HCT116 (cell line): ENCODE measurements around the gene CDHR4. TPM values are rescaled to one million over a fixed set of nuclear protein-coding genes. Genes with fewer than 3 reads are reported as not detected.
A peak's percentile ranks its signal among the peaks of the same experiment; 100 is the strongest.

ENCODE experiments used
- ATAC-seq: fragments of 200-7000 bp; cut with Tn5 transposase; 2 replicates; pipeline ENCODE4 v1.9.1; 2020; ENCODE audit warnings: mild to moderate bottlenecking, moderate library complexity
- BruUV-seq: library from RNA; stranded (reverse); fragments of 400-500 nt; replicated peaks from 2 replicates; lab custom pipeline; 2021; lab: Mats Ljungman, UMichigan
- CTCF ChIA-PET: fragments of 300-600 bp; sonication (Branson Sonifier 250); formaldehyde crosslinking; loops from one replicate; lab custom pipeline; 2021; ENCODE audit warnings: antibody characterized with exemption; lab: Charles Lee
- POLR2A ChIA-PET: fragments of 300-600, 350-600 bp; sonication (Branson Sonifier 250); formaldehyde crosslinking; loops from one replicate; lab custom pipeline; 2021; ENCODE audit warnings: antibody characterized with exemption; lab: Charles Lee
- RAD21 ChIA-PET, 2 experiments: fragments of 300-600 bp; sonication (Branson Sonifier 250); formaldehyde crosslinking; loops; one replicate each; lab custom pipeline; 2023; ENCODE audit warnings: low total read pairs in 2 of 2; ENCODE audit not compliant: uncharacterized antibody in 2 of 2, unreplicated experiment in 2 of 2, low non-redundant PET in 1 of 2; lab: Charles Lee
- DNase-seq: peaks from one replicate; pipeline ENCODE4 v3.0.0-alpha.2; 2010; ENCODE audit warnings: low read depth, low spot score
- H2AFZ ChIP-seq: fragments of 200-600 bp; shearing (Covaris generic), sonication (generic); 2 replicates; pipeline ENCODE4 v1.6.1; 2017; ENCODE audit warnings: low read depth, mixed run types, mixed read lengths, antibody characterized with exemption, low read length; ENCODE audit not compliant: poor library complexity, severe bottlenecking
- H3K27ac ChIP-seq: 2 replicates; pipeline ENCODE4 v1.5.1; 2012; ENCODE audit warnings: low read depth, low read length
- H3K27me3 ChIP-seq: fragments of 200-600 bp; sonication (generic); 2 replicates; pipeline ENCODE4 v1.6.1; 2016; ENCODE audit warnings: mixed run types, low read length, mixed read lengths; ENCODE audit not compliant: insufficient read depth
- H3K36me3 ChIP-seq, 2 experiments: fragments of 200-500 bp in 1 of 2; fragments of 200-600 bp in 1 of 2; sonication (Bioruptor generic) in 1 of 2; sonication (generic) in 1 of 2; 2 replicates each; pipeline versions ENCODE4 v1.5.1 to v1.6.1; 2014 to 2016; ENCODE audit warnings: low read length in 2 of 2, inconsistent platforms in 1 of 2, mixed read lengths in 1 of 2, mixed run types in 1 of 2; ENCODE audit not compliant: insufficient read depth in 2 of 2, control insufficient read depth in 1 of 2
- H3K4me1 ChIP-seq, 2 experiments: fragments of 200-600 bp in 1 of 2; sonication (generic) in 1 of 2; 2 replicates each; pipeline versions ENCODE4 v1.5.1 to v1.6.1; 2012 to 2017; ENCODE audit warnings: low read length in 2 of 2, inconsistent platforms in 1 of 2, mild to moderate bottlenecking in 1 of 2, mixed read lengths in 1 of 2, mixed run types in 1 of 2, moderate library complexity in 1 of 2; ENCODE audit not compliant: insufficient read depth in 2 of 2, control insufficient read depth in 1 of 2
- H3K4me2 ChIP-seq: fragments of 200-600 bp; sonication (generic); 2 replicates; pipeline ENCODE4 v1.6.1; 2017; ENCODE audit warnings: mixed run types, low read length, mixed read lengths
- H3K4me3 ChIP-seq, 2 experiments: fragments of 200-600 bp in 1 of 2; sonication (generic) in 1 of 2; replicated peaks in 1 of 2; 2 replicates each; pipeline ENCODE4 v1.5.1; 2011 to 2016; ENCODE audit warnings: low read length in 2 of 2, control low read depth in 1 of 2, low read depth in 1 of 2, mild to moderate bottlenecking in 1 of 2, mixed read lengths in 1 of 2, mixed run types in 1 of 2
- H3K79me2 ChIP-seq: fragments of 200-600 bp; sonication (generic); 2 replicates; pipeline ENCODE4 v1.6.1; 2017; ENCODE audit warnings: mild to moderate bottlenecking, mixed run types, low read length, moderate library complexity, mixed read lengths; ENCODE audit not compliant: insufficient read depth
- H3K9ac ChIP-seq: fragments of 200-600 bp; sonication (generic); 2 replicates; pipeline ENCODE4 v1.6.1; 2016; ENCODE audit warnings: low read length, mixed read lengths
- H3K9me2 ChIP-seq: fragments of 200-600 bp; sonication (generic), shearing (Covaris generic); 2 replicates; pipeline ENCODE4 v1.6.1; 2017; ENCODE audit warnings: mixed run types, mild to moderate bottlenecking, moderate library complexity; ENCODE audit not compliant: insufficient read depth
- H3K9me3 ChIP-seq, 2 experiments: fragments of 200-500 bp in 1 of 2; fragments of 200-600 bp in 1 of 2; sonication (Bioruptor generic) in 1 of 2; sonication (generic) in 1 of 2; 2 replicates each; pipeline ENCODE4 v1.6.1; 2014 to 2017; ENCODE audit warnings: low read length in 2 of 2, mixed read lengths in 2 of 2, inconsistent platforms in 1 of 2, low read depth in 1 of 2, mild to moderate bottlenecking in 1 of 2, mixed run types in 1 of 2, moderate library complexity in 1 of 2; ENCODE audit not compliant: control insufficient read depth in 1 of 2, insufficient read depth in 1 of 2
- H4K20me1 ChIP-seq: fragments of 200-600 bp; sonication (generic), shearing (Covaris generic); 2 replicates; pipeline ENCODE4 v1.6.1; 2017; ENCODE audit warnings: mixed run types, mild to moderate bottlenecking, moderate library complexity; ENCODE audit not compliant: insufficient read depth
- CBX3 ChIP-seq: IDR thresholded peaks from 2 replicates; pipeline ENCODE4 v1.6.1; 2012; ENCODE audit warnings: low read depth
- EGR1 ChIP-seq: IDR thresholded peaks from 2 replicates; pipeline ENCODE4 v1.6.1; 2012; ENCODE audit warnings: low read depth
- EZH2 ChIP-seq: fragments of 200-600 bp; sonication (generic); IDR thresholded peaks from 2 replicates; pipeline ENCODE4 v1.6.1; 2017; ENCODE audit warnings: antibody characterized with exemption, mixed run types
- FOSL1 ChIP-seq: IDR thresholded peaks from 2 replicates; pipeline ENCODE4 v1.6.1; 2012; ENCODE audit warnings: low read depth
- JUND ChIP-seq: IDR thresholded peaks from 2 replicates; pipeline ENCODE4 v1.6.1; 2012
- POLR2AphosphoS5 ChIP-seq: IDR thresholded peaks from 2 replicates; pipeline ENCODE4 v1.6.1; 2011; ENCODE audit warnings: mild to moderate bottlenecking, low read depth, low read length, moderate library complexity
- RAD21 ChIP-seq: IDR thresholded peaks from 2 replicates; pipeline ENCODE4 v1.6.1; 2012; ENCODE audit warnings: low read depth, mild to moderate bottlenecking
- SRF ChIP-seq: IDR thresholded peaks from 2 replicates; pipeline ENCODE4 v1.6.1; 2012; ENCODE audit warnings: low read depth
- YY1 ChIP-seq: IDR thresholded peaks from 2 replicates; pipeline ENCODE4 v1.6.1; 2011; ENCODE audit warnings: low read length, low read depth, moderate library complexity, mild to moderate bottlenecking; ENCODE audit not compliant: insufficient replicate concordance; ENCODE audit errors: extremely low read depth
- intact Hi-C: fragments of 100-400 bp; cut with micrococcal nuclease; formaldehyde crosslinking; loops from 2 replicates; pipeline ENCODE4 v1.10.0; 2022
- total RNA-seq: library from RNA; stranded (reverse); gene quantifications from one replicate; pipeline ENCODE4 v1.2.1, GENCODE V29; 2021; ENCODE audit not compliant: unreplicated experiment
- TF ChIP-seq, protein P1 (sequence below): IDR thresholded peaks from 2 replicates; pipeline ENCODE4 v1.6.1; 2012
- TF ChIP-seq, protein P2 (sequence below): IDR thresholded peaks from 2 replicates; pipeline ENCODE4 v1.6.1; 2012
- TF ChIP-seq, protein P3 (sequence below): IDR thresholded peaks from 2 replicates; pipeline ENCODE4 v1.6.1; 2011; ENCODE audit warnings: mild to moderate bottlenecking, low read length, moderate library complexity; ENCODE audit not compliant: insufficient replicate concordance; ENCODE audit errors: extremely low read depth
- TF ChIP-seq, protein P4 (sequence below), 3 experiments: fragments of 200-600 bp in 1 of 3; sonication (generic) in 1 of 3; IDR thresholded peaks in 2 of 3; conservative IDR thresholded peaks in 1 of 3; 2 replicates each; pipeline ENCODE4 v1.5.1; 2012 to 2017; ENCODE audit warnings: low read depth in 2 of 3, low read length in 2 of 3, antibody characterized with exemption in 1 of 3, borderline replicate concordance in 1 of 3, control low read depth in 1 of 3, mild to moderate bottlenecking in 1 of 3, mixed read lengths in 1 of 3, mixed run types in 1 of 3, moderate library complexity in 1 of 3; ENCODE audit not compliant: insufficient read depth in 1 of 3

The CDHR4 gene
- total RNA-seq, 1 experiment from 2014 or later, result not detected

DNA sequence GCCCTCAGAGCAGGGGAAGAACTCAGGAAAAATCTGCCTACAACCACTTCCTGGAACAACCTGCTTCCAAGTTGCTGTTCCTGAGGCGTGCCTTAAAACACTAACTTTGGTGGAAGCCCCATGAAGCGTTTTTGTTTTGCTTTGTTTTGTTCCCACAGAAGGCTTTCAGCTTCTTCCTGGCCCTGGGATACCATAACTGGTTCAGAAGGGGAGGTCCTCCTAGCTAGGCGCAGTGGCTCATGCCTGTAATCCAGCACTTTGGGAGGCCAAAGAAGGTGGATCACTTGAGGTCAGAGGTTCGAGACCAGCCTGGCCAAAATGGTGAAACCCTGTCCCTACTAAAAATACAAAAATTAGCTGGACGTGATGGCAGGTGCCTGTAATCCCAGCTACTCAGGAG is 12.1 kb downstream of the CDHR4 start:
- POLR2A ChIA-PET, result interaction anchor here (0.6 kb wide), 1 partner anchor 113 kb away, joined by 4 read pairs; no protein-coding TSS in a partner anchor
- no peaks in the 10 kb centered on the region for H3K9me3 ChIP-seq
- no peak overlapping the region for H2AFZ ChIP-seq
- no peaks in the 10 kb centered on the region for H3K27me3 ChIP-seq
- no peak for TF ChIP-seq FOSL1
- no peak for TF ChIP-seq CBX3
- TF ChIP-seq, protein P1, sequence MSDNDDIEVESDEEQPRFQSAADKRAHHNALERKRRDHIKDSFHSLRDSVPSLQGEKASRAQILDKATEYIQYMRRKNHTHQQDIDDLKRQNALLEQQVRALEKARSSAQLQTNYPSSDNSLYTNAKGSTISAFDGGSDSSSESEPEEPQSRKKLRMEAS, result no peak
- TF ChIP-seq, protein P2, sequence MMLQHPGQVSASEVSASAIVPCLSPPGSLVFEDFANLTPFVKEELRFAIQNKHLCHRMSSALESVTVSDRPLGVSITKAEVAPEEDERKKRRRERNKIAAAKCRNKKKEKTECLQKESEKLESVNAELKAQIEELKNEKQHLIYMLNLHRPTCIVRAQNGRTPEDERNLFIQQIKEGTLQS, result no peak
- TF ChIP-seq JUND, result no peak
- TF ChIP-seq EZH2, result no peak
- no peak for TF ChIP-seq EGR1
- TF ChIP-seq, protein P3, sequence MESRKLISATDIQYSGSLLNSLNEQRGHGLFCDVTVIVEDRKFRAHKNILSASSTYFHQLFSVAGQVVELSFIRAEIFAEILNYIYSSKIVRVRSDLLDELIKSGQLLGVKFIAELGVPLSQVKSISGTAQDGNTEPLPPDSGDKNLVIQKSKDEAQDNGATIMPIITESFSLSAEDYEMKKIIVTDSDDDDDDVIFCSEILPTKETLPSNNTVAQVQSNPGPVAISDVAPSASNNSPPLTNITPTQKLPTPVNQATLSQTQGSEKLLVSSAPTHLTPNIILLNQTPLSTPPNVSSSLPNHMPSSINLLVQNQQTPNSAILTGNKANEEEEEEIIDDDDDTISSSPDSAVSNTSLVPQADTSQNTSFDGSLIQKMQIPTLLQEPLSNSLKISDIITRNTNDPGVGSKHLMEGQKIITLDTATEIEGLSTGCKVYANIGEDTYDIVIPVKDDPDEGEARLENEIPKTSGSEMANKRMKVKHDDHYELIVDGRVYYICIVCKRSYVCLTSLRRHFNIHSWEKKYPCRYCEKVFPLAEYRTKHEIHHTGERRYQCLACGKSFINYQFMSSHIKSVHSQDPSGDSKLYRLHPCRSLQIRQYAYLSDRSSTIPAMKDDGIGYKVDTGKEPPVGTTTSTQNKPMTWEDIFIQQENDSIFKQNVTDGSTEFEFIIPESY, result no peak
- TF ChIP-seq POLR2AphosphoS5, result no peak
- no peak for TF ChIP-seq SRF
- TF ChIP-seq, protein P4, sequence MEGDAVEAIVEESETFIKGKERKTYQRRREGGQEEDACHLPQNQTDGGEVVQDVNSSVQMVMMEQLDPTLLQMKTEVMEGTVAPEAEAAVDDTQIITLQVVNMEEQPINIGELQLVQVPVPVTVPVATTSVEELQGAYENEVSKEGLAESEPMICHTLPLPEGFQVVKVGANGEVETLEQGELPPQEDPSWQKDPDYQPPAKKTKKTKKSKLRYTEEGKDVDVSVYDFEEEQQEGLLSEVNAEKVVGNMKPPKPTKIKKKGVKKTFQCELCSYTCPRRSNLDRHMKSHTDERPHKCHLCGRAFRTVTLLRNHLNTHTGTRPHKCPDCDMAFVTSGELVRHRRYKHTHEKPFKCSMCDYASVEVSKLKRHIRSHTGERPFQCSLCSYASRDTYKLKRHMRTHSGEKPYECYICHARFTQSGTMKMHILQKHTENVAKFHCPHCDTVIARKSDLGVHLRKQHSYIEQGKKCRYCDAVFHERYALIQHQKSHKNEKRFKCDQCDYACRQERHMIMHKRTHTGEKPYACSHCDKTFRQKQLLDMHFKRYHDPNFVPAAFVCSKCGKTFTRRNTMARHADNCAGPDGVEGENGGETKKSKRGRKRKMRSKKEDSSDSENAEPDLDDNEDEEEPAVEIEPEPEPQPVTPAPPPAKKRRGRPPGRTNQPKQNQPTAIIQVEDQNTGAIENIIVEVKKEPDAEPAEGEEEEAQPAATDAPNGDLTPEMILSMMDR (IDR thresholded peaks at IDR 0.05 in 2 of 3, conservative IDR thresholded peaks at IDR 0.05 in 1 of 3; ENCODE audit: borderline replicate concordance in 1 of 3, insufficient read depth in 1 of 3, low read depth in 2 of 3, low read length in 2 of 3), result no peak
- TF ChIP-seq RAD21, result no peak
- TF ChIP-seq YY1, result no peak
- ATAC-seq (no peak), DNase-seq (no peak)
- no peak overlapping the region for H3K9ac ChIP-seq
- H3K9me2 ChIP-seq, result no peaks in the 10 kb centered on the region
- BruUV-seq, result no TSS peak
- H3K79me2 ChIP-seq, result peaks cover 37% of the 10 kb centered on the region
- intact Hi-C loops, result no loop called here
- H3K36me3 ChIP-seq, result peaks cover 0 to 3% of the 10 kb centered on the region in 2 experiments; a peak in 1 of 4 replicates
- no peak overlapping the region for H3K27ac ChIP-seq
- RAD21 ChIA-PET, result no interaction called here
- H3K4me3 ChIP-seq, result no peak overlapping the region
- CTCF ChIA-PET, result interaction anchor here (2.9 kb wide), 1 partner anchor 15 kb away, joined by 15 read pairs; the partner anchor contains the start of gene INKA1
- H4K20me1 ChIP-seq, result no peaks in the 10 kb centered on the region
- H3K4me2 ChIP-seq, result peak overlapping the region; percentile 97; the same call in 1 of the 2 replicates
- peaks cover 7 to 18% of the 10 kb centered on the region in 2 experiments; a peak in 3 of 4 replicates for H3K4me1 ChIP-seq
